RWPE2 (cell line): ENCODE measurements around the gene MPPED2.

Source experiments
- ATAC-seq: fragments of 200-7000 bp; cut with Tn5 transposase; 3 replicates; pipeline ENCODE4 v1.9.1; 2021; ENCODE audit warnings: low read depth
- DNase-seq: peaks from one replicate; pipeline ENCODE4 v3.0.0-alpha.2; 2020; ENCODE audit warnings: low spot score
- H3K27ac ChIP-seq: fragments of 450-650 bp; 2 replicates; pipeline ENCODE4 v1.5.1; 2017; ENCODE audit warnings: mild to moderate bottlenecking; ENCODE audit not compliant: poor library complexity, severe bottlenecking
- H3K27me3 ChIP-seq: fragments of 250-450 bp; sonication (Bioruptor Pico); 2 replicates; pipeline ENCODE4 v1.5.1; 2021; ENCODE audit warnings: mild to moderate bottlenecking, moderate library complexity; ENCODE audit not compliant: insufficient read depth, poor library complexity, severe bottlenecking
- H3K36me3 ChIP-seq: fragments of 250-450 bp; sonication (Bioruptor Pico); 2 replicates; pipeline ENCODE4 v1.5.1; 2020; ENCODE audit warnings: low read depth, mild to moderate bottlenecking, moderate library complexity
- H3K4me1 ChIP-seq: fragments of 250-450 bp; sonication (Bioruptor Pico); 2 replicates; pipeline ENCODE4 v1.5.1; 2021; ENCODE audit warnings: mild to moderate bottlenecking, moderate library complexity; ENCODE audit not compliant: insufficient read depth, poor library complexity, severe bottlenecking
- H3K4me3 ChIP-seq: fragments of 250-450 bp; sonication (Bioruptor Pico); 2 replicates; pipeline ENCODE4 v1.5.1; 2021; ENCODE audit warnings: mild to moderate bottlenecking, moderate library complexity; ENCODE audit not compliant: severe bottlenecking
- H3K9me3 ChIP-seq: fragments of 250-450 bp; sonication (Bioruptor Pico); 2 replicates; pipeline ENCODE4 v1.5.1; 2021; ENCODE audit warnings: mild to moderate bottlenecking, moderate library complexity; ENCODE audit not compliant: severe bottlenecking
- CTCF ChIP-seq: fragments of 450-650 bp; IDR thresholded peaks from one replicate; pipeline ENCODE4 v1.5.1; 2017; ENCODE audit warnings: mild to moderate bottlenecking, moderate library complexity; ENCODE audit not compliant: poor library complexity, severe bottlenecking

MPPED2 gene

GRCh38 chr11:30412509-30412908, 173.6 kb downstream of the MPPED2 start:
- no peaks in the 10 kb centered on the region for H3K9me3 ChIP-seq
- H3K36me3 ChIP-seq, result no peaks in the 10 kb centered on the region
- H3K4me3 ChIP-seq, result no peak overlapping the region
- no peak for TF ChIP-seq CTCF
- no peak overlapping the region for H3K27ac ChIP-seq
- DNase-seq (no peak), ATAC-seq (no peak)
- no peaks in the 10 kb centered on the region for H3K4me1 ChIP-seq
- peaks cover 2% of the 10 kb centered on the region for H3K27me3 ChIP-seq

DNA sequence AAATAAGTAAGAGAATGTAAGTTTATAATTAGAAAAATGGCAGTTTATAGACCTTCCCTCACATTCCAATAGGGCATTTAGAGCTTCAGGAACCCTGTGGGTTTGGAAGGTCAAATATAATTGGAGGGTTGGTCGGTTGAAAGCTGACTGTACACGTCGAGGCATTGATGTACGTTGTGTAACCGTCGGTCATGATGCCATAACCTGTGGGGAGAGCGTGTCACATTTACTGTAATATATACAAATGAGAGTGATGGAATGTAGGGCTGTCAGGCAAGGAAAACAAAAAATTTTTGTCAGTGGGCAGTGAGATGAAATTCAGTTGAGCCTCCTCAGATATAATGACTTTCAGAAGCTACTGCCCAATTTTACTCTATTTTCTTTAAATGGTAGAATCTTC, 174.8 kb downstream of the MPPED2 start:
- no peaks in the 10 kb centered on the region for H3K4me1 ChIP-seq
- no peak overlapping the region for H3K4me3 ChIP-seq
- no peak for TF ChIP-seq CTCF
- no peak overlapping the region for H3K27ac ChIP-seq
- no peaks in the 10 kb centered on the region for H3K36me3 ChIP-seq
- ATAC-seq (no peak), DNase-seq (no peak)
- no peaks in the 10 kb centered on the region for H3K9me3 ChIP-seq
- H3K27me3 ChIP-seq, result peaks cover 2% of the 10 kb centered on the region

GRCh38 chr11:30406978-30407762, 179.0 kb downstream of the MPPED2 start:
- Histone ChIP-seq H3K36me3 (no peaks in the 10 kb centered on the region), H3K4me3 (no peak overlapping the region), H3K27me3 (peaks cover 2% of the 10 kb centered on the region), H3K27ac (no peak overlapping the region), H3K4me1 (no peaks in the 10 kb centered on the region), H3K9me3 (no peaks in the 10 kb centered on the region)
- TF ChIP-seq CTCF, result no peak
- DNase-seq, result no peak
- ATAC-seq, result no peak

DNA sequence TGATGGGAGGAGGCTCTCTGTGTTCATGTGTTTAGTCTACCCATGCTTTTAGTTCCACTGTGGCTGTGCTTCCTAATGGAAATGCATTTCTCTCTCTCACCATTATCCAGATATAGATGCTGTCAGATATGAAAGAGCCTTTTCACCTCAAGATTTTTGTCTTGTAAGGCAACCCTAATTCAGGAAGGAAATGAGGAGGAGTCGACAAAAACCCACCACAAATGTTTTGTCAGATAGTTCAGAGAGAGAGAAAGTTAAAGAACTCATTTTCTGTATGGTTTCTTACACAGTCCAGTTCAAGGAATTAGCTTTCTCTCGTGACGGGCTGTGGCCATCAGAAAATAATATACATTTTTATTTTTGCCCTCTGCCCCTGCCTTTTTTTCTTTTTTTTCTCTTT, 180.8 kb downstream of the MPPED2 start:
- Histone ChIP-seq H3K4me1 (no peaks in the 10 kb centered on the region), H3K9me3 (no peaks in the 10 kb centered on the region), H3K36me3 (no peaks in the 10 kb centered on the region), H3K27ac (no peak overlapping the region), H3K27me3 (no peaks in the 10 kb centered on the region), H3K4me3 (no peak overlapping the region)
- DNase-seq (no peak), ATAC-seq (no peak)
- no peak for TF ChIP-seq CTCF

DNA sequence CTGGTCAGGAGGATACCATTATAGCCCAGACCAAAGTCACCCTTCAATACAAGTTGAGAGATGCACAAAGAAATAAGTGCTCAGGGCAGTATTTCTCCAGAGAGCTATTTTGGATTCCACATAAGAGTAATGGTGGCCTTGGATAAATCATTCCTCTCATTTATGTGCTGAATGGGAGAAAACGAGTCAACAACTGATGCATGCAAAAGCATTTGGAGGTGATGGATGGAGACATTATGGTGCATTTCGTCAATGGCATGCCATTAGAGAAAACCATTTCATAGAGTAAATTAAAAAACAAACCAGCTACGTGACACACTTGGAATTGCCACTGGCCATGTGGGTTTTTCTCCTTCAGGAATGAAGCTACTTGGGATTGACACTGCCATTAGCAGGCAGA, 182.0 kb downstream of the MPPED2 start:
- Histone ChIP-seq H3K4me1 (no peaks in the 10 kb centered on the region), H3K36me3 (no peaks in the 10 kb centered on the region), H3K27me3 (no peaks in the 10 kb centered on the region), H3K27ac (no peak overlapping the region), H3K9me3 (no peaks in the 10 kb centered on the region), H3K4me3 (no peak overlapping the region)
- DNase-seq, result no peak
- no peak for TF ChIP-seq CTCF
- ATAC-seq, result no peak
